ENCODE results near the gene ARMC12. TPM values are rescaled to one million over a fixed set of nuclear protein-coding genes. Genes with fewer than 3 reads are reported as not detected.

Gene ARMC12
- total RNA-seq, 4 donors from 2014 or later: 0.69 to 3.2 (median 1.2) TPM; not detected in 1

GRCh38 chr6:35710241-35710847 is 26.5 kb upstream of the ARMC12 start:
- DNase-seq (ENCODE audit: low spot score) (no peak), ATAC-seq (ENCODE audit: low FRiP score) (peak; percentile 77)
- no peak for TF ChIP-seq CTCF (IDR thresholded peaks at IDR 0.05)

GRCh38 chr6:35711731-35712130 is 25.1 kb upstream of the ARMC12 start:
- DNase-seq (ENCODE audit: low spot score) (no peak), ATAC-seq (ENCODE audit: low FRiP score) (no peak)
- TF ChIP-seq CTCF (IDR thresholded peaks at IDR 0.05): no peak

- TF ChIP-seq CTCF (IDR thresholded peaks at IDR 0.05): no peak
- ATAC-seq (ENCODE audit: low FRiP score): no peak
- DNase-seq (ENCODE audit: low spot score): no peak
Measured at GRCh38 chr6:35713006-35713767, 23.6 kb upstream of the ARMC12 start.

- TF ChIP-seq CTCF (IDR thresholded peaks at IDR 0.05): no peak
- DNase-seq (ENCODE audit: low spot score) (no peak), ATAC-seq (ENCODE audit: low FRiP score) (no peak)
Measured at GRCh38 chr6:35716798-35717197, 20.0 kb upstream of the ARMC12 start.

- TF ChIP-seq CTCF (IDR thresholded peaks at IDR 0.05): no peak
Measured at GRCh38 chr6:35717449-35718374, 19.1 kb upstream of the ARMC12 start.

GRCh38 chr6:35718375-35718736 is 18.5 kb upstream of the ARMC12 start:
- no peak for TF ChIP-seq CTCF (IDR thresholded peaks at IDR 0.05)
- DNase-seq (ENCODE audit: low spot score) (no peak), ATAC-seq (ENCODE audit: low FRiP score) (no peak)

More at GRCh38 chr6:35717449-35718374, 19.1 kb upstream of the ARMC12 start:
- DNase-seq (ENCODE audit: low spot score): no peak
- no peak for ATAC-seq (ENCODE audit: low FRiP score)
